HEK293 (cell line): Measurements from ENCODE around the gene DIS3L.

Experiments
- ZBTB1 ChIP-seq: fragments of 450-650 bp; formaldehyde crosslinking; IDR thresholded peaks from 2 replicates; pipeline ENCODE4 v1.5.1; 2016; ENCODE audit warnings: missing biosample characterization, missing genetic modification characterization
- TF ChIP-seq, protein P1 (sequence below): fragments of 450-650 bp; formaldehyde crosslinking; IDR thresholded peaks from 2 replicates; pipeline ENCODE4 v1.5.1; 2016; ENCODE audit warnings: missing biosample characterization, missing genetic modification characterization

DNA sequence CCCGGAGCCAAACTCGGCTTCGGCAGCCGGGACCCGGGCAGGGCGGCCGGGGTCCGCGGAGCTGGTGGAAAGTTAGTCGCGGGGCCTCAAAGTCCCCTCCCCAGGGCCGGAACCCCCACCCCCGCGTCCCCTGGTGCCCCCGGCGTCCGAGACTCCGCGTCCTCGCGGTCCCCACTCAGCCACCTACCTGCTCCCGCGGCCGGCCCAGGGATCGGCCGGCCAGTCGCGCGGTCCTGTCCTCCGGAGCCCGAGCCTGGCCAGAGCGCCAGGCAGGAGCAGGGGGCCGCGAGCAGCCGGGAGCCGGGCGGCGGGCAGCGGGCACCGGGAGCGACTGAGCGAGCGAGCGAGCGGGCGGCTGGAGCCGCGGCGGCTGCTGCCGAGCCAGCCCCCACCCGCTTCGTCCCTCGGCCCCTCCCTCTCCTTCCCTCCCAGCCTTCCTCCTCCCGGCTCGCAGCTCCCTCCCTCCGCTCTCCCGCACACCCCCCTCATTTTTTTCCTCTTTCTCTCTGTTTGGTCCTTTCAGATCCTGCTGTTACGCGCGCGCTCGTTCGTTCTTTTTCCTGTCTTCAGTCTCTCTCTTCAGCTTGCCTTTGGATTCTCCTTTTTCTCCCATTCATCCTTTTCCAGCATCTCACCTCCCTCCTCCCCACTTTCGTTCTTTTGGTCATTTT is 39.8 kb upstream of the DIS3L start, which contains the start of gene MEGF11:
- TF ChIP-seq, protein P1, sequence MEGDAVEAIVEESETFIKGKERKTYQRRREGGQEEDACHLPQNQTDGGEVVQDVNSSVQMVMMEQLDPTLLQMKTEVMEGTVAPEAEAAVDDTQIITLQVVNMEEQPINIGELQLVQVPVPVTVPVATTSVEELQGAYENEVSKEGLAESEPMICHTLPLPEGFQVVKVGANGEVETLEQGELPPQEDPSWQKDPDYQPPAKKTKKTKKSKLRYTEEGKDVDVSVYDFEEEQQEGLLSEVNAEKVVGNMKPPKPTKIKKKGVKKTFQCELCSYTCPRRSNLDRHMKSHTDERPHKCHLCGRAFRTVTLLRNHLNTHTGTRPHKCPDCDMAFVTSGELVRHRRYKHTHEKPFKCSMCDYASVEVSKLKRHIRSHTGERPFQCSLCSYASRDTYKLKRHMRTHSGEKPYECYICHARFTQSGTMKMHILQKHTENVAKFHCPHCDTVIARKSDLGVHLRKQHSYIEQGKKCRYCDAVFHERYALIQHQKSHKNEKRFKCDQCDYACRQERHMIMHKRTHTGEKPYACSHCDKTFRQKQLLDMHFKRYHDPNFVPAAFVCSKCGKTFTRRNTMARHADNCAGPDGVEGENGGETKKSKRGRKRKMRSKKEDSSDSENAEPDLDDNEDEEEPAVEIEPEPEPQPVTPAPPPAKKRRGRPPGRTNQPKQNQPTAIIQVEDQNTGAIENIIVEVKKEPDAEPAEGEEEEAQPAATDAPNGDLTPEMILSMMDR (tag by site-specific recombination), result no peak
- TF ChIP-seq ZBTB1, result no peak
